Heart left ventricle (tissue), 16 donors: ENCODE data around the gene TIMM50. TPM values are rescaled to one million over a fixed set of nuclear protein-coding genes. Genes with fewer than 3 reads are reported as not detected.

Experiments used
- ATAC-seq, 4 donors: fragments of 200-7000 bp; cut with Tn5 transposase; one replicate each; pipeline ENCODE4 v1.9.1; 2020 to 2022; ENCODE audit warnings: moderate library complexity in 4 of 4, mild to moderate bottlenecking in 3 of 4, moderate number of reproducible peaks in 1 of 4
- DNase-seq, 5 donors: peaks; one replicate each; pipeline ENCODE4 v3.0.0-alpha.2; 2020
- H3K27ac ChIP-seq, 12 donors: fragments of 200-600 bp; sonication (generic) in 4 of 12; one replicate each; pipeline versions ENCODE4 v1.5.0 to v1.8.0; 2016 to 2022; ENCODE audit warnings: mild to moderate bottlenecking in 2 of 12
- H3K27me3 ChIP-seq, 9 donors: fragments of 200-600 bp; sonication (generic) in 2 of 9; one replicate each; pipeline versions ENCODE4 v1.5.1 to v1.8.0; 2016 to 2022; ENCODE audit warnings: mild to moderate bottlenecking in 3 of 9
- H3K36me3 ChIP-seq, 9 donors: fragments of 200-600 bp; sonication (generic) in 2 of 9; one replicate each; pipeline versions ENCODE4 v1.5.0 to v1.8.0; 2018 to 2022; ENCODE audit warnings: mild to moderate bottlenecking in 2 of 9
- H3K4me1 ChIP-seq, 12 donors: fragments of 200-600 bp; sonication (generic) in 4 of 12; one replicate each; pipeline versions ENCODE4 v1.5.0 to v1.8.0; 2016 to 2022; ENCODE audit warnings: mild to moderate bottlenecking in 3 of 12
- H3K4me3 ChIP-seq, 12 donors: fragments of 200-600 bp; sonication (generic) in 4 of 12; one replicate each; pipeline versions ENCODE4 v1.5.0 to v1.8.0; 2017 to 2022; ENCODE audit warnings: mild to moderate bottlenecking in 9 of 12, moderate library complexity in 4 of 12
- H3K9me3 ChIP-seq, 12 donors: fragments of 200-600 bp; sonication (generic) in 4 of 12; one replicate each; pipeline versions ENCODE4 v1.5.0 to v1.8.0; 2016 to 2022; ENCODE audit warnings: mild to moderate bottlenecking in 1 of 12
- POLR2A ChIP-seq, 2 donors: fragments of 450-650 bp; IDR thresholded peaks; one replicate each; pipeline ENCODE4 v1.6.1; 2017; ENCODE audit warnings: antibody characterized with exemption in 2 of 2, mild to moderate bottlenecking in 2 of 2, moderate library complexity in 2 of 2
- WGBS, 4 donors: extraction: QIAGEN DNeasy Blood & Tissue Kit in 2 of 4; methylation state at CpG; one replicate each; pipeline versions ENCODE4 v1.1.5 to v1.1.7; 2013 to 2018; 5-methylcytosine and 5-hydroxymethylcytosine counted together
- intact Hi-C, 10 donors: fragments of 100-400 bp; cut with DNase I; formaldehyde crosslinking; loops; one replicate each; pipeline versions ENCODE4 v1.11.1 to v1.14.2; 2022
- polyA plus RNA-seq, 2 donors: library from polyadenylated mRNA; stranded (reverse); fragments of 200-250 nt; gene quantifications; one replicate each; pipeline ENCODE4 v1.2.3, GENCODE V29; 2013
- total RNA-seq, 9 donors: library from RNA; depleted of rRNA in 2 of 9; stranded (reverse); fragments of >200 nt in 2 of 9; fragmentation: NEBNext Ultra II Directional in 3 of 9; extraction: Animal tissue kit (Norgen Biotek cat#: 25700) in 3 of 9; gene quantifications; one replicate each; pipeline versions ENCODE4 v1.1.0 to v1.2.4, GENCODE V29; 2016 to 2023
- TF ChIP-seq, protein P1 (sequence below), 12 donors: fragments of 200-600 bp; sonication (generic) in 4 of 12; IDR thresholded peaks; one replicate each; pipeline versions ENCODE4 v1.5.0 to v1.8.0; 2018 to 2022; ENCODE audit warnings: antibody characterized with exemption in 12 of 12, mild to moderate bottlenecking in 5 of 12
- donor health status: ischemic (EF 13 %, LVEDD 7.1; RV severe dilation, severe dysfunction).
- donor health status: healthy with polysubstance abuse.
- donor health status: DM: no; HTN: yes; CAD: no.
- donor health status: DM: no; HTN: no; CAD: no.
- donor health status: ischemic (EF 25% LVEDD 6.9; RV normal size, moderate dysfunction).
- donor health status: ischemic (EF 25% LVEDD 5.7; RV mildly dilated, moderate dysfunction).
- donor health status: healthy.
- donor health status: DM: yes; HTN: yes; CAD: no.
- donor health status: ischemic (EF 35%, LVEDD 5.7; RV mildly dilated, moderate dysfunction).
- donor health status: nonischemic (EF 11% LVEDD 7.7; RV severe dilation, severe dysfunction).
- donor health status: DM: yes; HTN: yes; CAD: no.
- donor health status: PGD.
- donor health status: ischemic (EF 29% LVEDD 5.4; RV normal size, mild dysfunction).
- donor health status: nonischemic (EF 23%, LVEDD 6.1; RV moderate dilation, normal function).

The TIMM50 gene
- total and polyA plus RNA-seq, 11 donors, result 66.0 to 106 (median 77.5) TPM

DNA sequence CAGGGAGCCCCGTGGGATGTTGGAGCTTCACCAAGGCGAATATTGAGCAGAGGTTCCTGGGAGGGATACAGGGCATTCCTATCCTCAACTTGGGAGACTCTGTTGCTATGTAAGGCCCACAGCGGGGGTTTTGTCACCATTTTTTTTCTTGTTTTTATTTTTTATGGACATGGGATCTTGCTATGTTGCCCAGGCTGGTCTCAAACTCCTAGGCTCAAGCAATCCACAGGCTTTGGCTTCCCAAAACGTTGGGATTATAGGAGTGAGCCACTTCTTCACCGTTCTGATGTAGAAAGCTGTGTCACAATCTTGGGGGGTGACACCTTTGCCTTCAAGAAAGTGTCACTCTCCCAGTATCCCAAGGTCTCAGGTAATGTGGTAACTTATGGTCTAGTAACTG is 20.7 kb downstream of the TIMM50 start:
- Histone ChIP-seq H3K36me3 (no peaks in the 10 kb centered on the region), H3K27me3 (peaks cover 44 to 97% (median 74%) of the 10 kb centered on the region in 9 donors), H3K27ac (no peak overlapping the region), H3K4me1 (peaks cover 3 to 27% (median 15%) of the 10 kb centered on the region in 12 donors), H3K4me3 (no peak overlapping the region), H3K9me3 (no peaks in the 10 kb centered on the region)
- DNase-seq (no peak), ATAC-seq (no peak)
- TF ChIP-seq, protein P1, sequence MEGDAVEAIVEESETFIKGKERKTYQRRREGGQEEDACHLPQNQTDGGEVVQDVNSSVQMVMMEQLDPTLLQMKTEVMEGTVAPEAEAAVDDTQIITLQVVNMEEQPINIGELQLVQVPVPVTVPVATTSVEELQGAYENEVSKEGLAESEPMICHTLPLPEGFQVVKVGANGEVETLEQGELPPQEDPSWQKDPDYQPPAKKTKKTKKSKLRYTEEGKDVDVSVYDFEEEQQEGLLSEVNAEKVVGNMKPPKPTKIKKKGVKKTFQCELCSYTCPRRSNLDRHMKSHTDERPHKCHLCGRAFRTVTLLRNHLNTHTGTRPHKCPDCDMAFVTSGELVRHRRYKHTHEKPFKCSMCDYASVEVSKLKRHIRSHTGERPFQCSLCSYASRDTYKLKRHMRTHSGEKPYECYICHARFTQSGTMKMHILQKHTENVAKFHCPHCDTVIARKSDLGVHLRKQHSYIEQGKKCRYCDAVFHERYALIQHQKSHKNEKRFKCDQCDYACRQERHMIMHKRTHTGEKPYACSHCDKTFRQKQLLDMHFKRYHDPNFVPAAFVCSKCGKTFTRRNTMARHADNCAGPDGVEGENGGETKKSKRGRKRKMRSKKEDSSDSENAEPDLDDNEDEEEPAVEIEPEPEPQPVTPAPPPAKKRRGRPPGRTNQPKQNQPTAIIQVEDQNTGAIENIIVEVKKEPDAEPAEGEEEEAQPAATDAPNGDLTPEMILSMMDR (IDR thresholded peaks at IDR 0.05), result no peak
- no peak for TF ChIP-seq POLR2A (IDR thresholded peaks at IDR 0.05)
- intact Hi-C loops, result no loop called here
- 77 to 86% (median 79%) methylated on average over 5 of the region's 5 CpGs for WGBS, 4 donors

DNA sequence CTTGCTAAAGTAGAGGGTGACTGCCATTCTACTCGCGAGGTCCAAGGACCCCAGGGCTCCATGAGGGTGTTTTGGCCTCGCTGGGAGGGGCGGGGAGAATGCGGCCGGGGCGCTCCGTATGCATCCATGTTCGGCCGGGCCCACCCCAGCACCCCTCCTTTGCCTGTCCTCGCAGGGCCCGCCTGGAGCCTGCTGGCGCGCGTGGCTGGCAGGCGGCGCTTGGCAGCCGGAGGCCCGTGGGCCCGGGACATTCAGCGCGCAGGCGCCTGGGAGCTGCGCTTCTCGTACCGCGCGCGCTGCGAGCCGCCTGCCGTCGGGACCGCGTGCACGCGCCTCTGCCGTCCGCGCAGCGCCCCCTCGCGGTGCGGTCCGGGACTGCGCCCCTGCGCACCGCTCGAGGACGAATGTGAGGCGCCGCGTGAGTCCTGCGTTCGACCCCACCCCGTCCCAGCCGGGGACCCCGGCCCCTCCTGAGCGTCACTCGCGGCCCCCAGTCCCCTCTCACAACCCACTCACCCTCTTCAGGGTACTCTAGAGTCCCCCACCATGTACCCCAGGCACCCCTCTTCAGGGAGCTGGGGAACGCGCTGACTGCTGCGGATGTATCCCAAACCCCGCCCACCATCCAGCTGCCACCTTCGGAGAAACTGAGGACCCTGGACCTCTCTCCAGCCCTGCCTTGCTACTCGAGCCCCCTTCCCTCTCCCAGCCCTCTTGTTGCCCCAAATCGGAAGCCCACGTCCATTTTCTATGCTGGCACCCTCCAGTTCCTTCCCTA is 22.2 kb downstream of the TIMM50 start:
- ATAC-seq (peak; percentile 60 to 78 (median 67)), DNase-seq (peak; percentile 43 to 84 (median 53))
- no peak for TF ChIP-seq POLR2A (IDR thresholded peaks at IDR 0.05)
- TF ChIP-seq, protein P1 (IDR thresholded peaks at IDR 0.05), result peak; percentile 56 to 85 (median 70)
- Histone ChIP-seq H3K4me3 (peak overlapping the region in 1 of 12 donors; percentile 5), H3K27me3 (peaks cover 37 to 97% (median 77%) of the 10 kb centered on the region in 9 donors), H3K36me3 (no peaks in the 10 kb centered on the region), H3K4me1 (peaks cover 3 to 35% (median 14%) of the 10 kb centered on the region in 12 donors), H3K9me3 (no peaks in the 10 kb centered on the region), H3K27ac (no peak overlapping the region)
- intact Hi-C loops, result no loop called here
- WGBS, 4 donors, result 13 to 16% (median 14%) methylated on average over 59 to 69 of the region's 69 CpGs

DNA sequence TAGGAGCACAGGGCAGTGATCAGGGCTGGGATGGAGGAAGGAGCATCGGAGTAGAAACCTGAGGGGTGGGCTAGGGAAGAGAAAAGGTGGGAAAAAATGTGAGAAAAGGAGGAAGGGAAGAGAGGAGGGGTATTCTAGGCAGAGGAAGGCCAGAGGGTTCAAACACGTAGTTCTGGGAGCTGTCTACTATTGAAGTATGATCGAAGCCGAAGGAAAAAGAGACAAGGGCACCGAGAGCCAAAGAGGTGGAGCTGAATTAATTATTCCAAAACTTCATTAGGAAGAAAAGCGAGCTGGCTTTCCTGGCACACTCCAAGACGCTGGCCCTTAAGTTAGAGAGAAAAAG is 25.9 kb downstream of the TIMM50 start:
- H3K36me3 ChIP-seq, result no peaks in the 10 kb centered on the region
- DNase-seq, result no peak
- WGBS, 4 donors, result 50 to 55% (median 54%) methylated on average over 7 of the region's 7 CpGs

More for the DNA sequence above, 25.9 kb downstream of the TIMM50 start:
- no peak overlapping the region for H3K27ac ChIP-seq
- intact Hi-C loops, result no loop called here
- H3K27me3 ChIP-seq, result peaks cover 30 to 90% (median 55%) of the 10 kb centered on the region in 9 donors
- H3K9me3 ChIP-seq, result no peaks in the 10 kb centered on the region
- H3K4me1 ChIP-seq, result peaks cover 0 to 19% (median 4%) of the 10 kb centered on the region in 12 donors
- H3K4me3 ChIP-seq, result peak overlapping the region in 9 of 12 donors; percentile 33 to 54 (median 49)
- ATAC-seq, result no peak
- TF ChIP-seq, protein P1 (IDR thresholded peaks at IDR 0.05), result no peak
- TF ChIP-seq POLR2A (IDR thresholded peaks at IDR 0.05), result no peak
